HepG2 (cell line): ENCODE results near the gene AKR1C3. TPM values are rescaled to one million over a fixed set of nuclear protein-coding genes. Genes with fewer than 3 reads are reported as not detected.

Experiments used
- ATAC-seq: fragments of 200-7000 bp; cut with Tn5 transposase; 3 replicates; pipeline ENCODE4 v1.9.1; 2020; ENCODE audit warnings: mild to moderate bottlenecking, moderate library complexity
- BruUV-seq: library from RNA; stranded (reverse); fragments of 400-500 nt; replicated peaks from 2 replicates; lab custom pipeline; 2021; lab: Mats Ljungman, UMichigan
- CTCF ChIA-PET: fragments of 300-600 bp; formaldehyde crosslinking; extraction: SDS; loops from one replicate; lab custom pipeline; 2021; ENCODE audit warnings: low total read pairs, inconsistent platforms, low intra/inter-chr PET ratio; lab: Yijun Ruan, JAX
- POLR2A ChIA-PET: fragments of 350-600 bp; sonication (Branson Sonifier 250); formaldehyde crosslinking; loops from one replicate; lab custom pipeline; 2020; ENCODE audit warnings: antibody characterized with exemption, inconsistent platforms; lab: Yijun Ruan, JAX
- DNase-seq: peaks from one replicate; pipeline ENCODE4 v3.0.0-alpha.2; 2015; ENCODE audit warnings: low spot score
- FAIRE-seq: peaks from 3 replicates; lab custom pipeline; 2011; peaks lifted over from hg19 to GRCh38; lab: Jason Lieb, UNC
- H2AFZ ChIP-seq: one replicate; pipeline ENCODE4 v1.6.1; 2011; ENCODE audit warnings: low read length, inconsistent platforms
- H3K27ac ChIP-seq: fragments of 300-600 bp; 3 replicates; pipeline ENCODE4 v1.8.0; 2011; ENCODE audit warnings: mixed run types, mild to moderate bottlenecking, mixed read lengths, low read length, inconsistent platforms; ENCODE audit not compliant: insufficient read depth; ENCODE audit errors: extremely low read length
- H3K27me3 ChIP-seq, 2 experiments: fragments of 200-600 bp in 1 of 2; 2 replicates in 1 of 2; 3 replicates in 1 of 2; pipeline versions ENCODE4 v1.6.0 to v1.8.0; 2011; ENCODE audit warnings: low read length in 2 of 2, mild to moderate bottlenecking in 2 of 2, moderate library complexity in 2 of 2, inconsistent platforms in 1 of 2; ENCODE audit not compliant: insufficient read depth in 2 of 2, control insufficient read depth in 1 of 2
- H3K36me3 ChIP-seq, 2 experiments: fragments of 200-600 bp in 1 of 2; replicated peaks in 1 of 2; 2 replicates in 1 of 2; 3 replicates in 1 of 2; pipeline versions ENCODE4 v1.5.1 to v1.8.0; 2011; ENCODE audit warnings: low read length in 2 of 2, inconsistent platforms in 1 of 2; ENCODE audit not compliant: insufficient read depth in 2 of 2, control insufficient read depth in 1 of 2
- H3K4me1 ChIP-seq: 2 replicates; pipeline ENCODE4 v1.5.1; 2012; ENCODE audit warnings: low read length, inconsistent platforms; ENCODE audit not compliant: insufficient read depth
- H3K4me2 ChIP-seq: 2 replicates; pipeline ENCODE4 v1.6.0; 2011; ENCODE audit warnings: low read depth, low read length, inconsistent platforms
- H3K4me3 ChIP-seq, 3 experiments: fragments of 200-600 bp in 1 of 3; sonication (generic), shearing (Covaris generic) in 1 of 3; replicated peaks in 1 of 3; 2 replicates each; pipeline ENCODE4 v1.5.1; 2011 to 2016; ENCODE audit warnings: low read length in 3 of 3, inconsistent platforms in 2 of 3, low read depth in 2 of 3, mild to moderate bottlenecking in 2 of 3, control low read depth in 1 of 3, mixed read lengths in 1 of 3; ENCODE audit not compliant: insufficient read depth in 1 of 3
- H3K79me2 ChIP-seq: one replicate; pipeline ENCODE4 v1.6.1; 2011; ENCODE audit warnings: low read length, inconsistent platforms; ENCODE audit not compliant: insufficient read depth
- H3K9ac ChIP-seq: 2 replicates; pipeline ENCODE4 v1.6.0; 2011; ENCODE audit warnings: mild to moderate bottlenecking, low read depth, low read length, inconsistent platforms; ENCODE audit not compliant: insufficient read depth
- H3K9me3 ChIP-seq: 2 replicates; pipeline ENCODE4 v1.5.1; 2012; ENCODE audit warnings: mild to moderate bottlenecking, low read length
- H4K20me1 ChIP-seq: 2 replicates; pipeline ENCODE4 v1.6.0; 2011; ENCODE audit warnings: inconsistent platforms, mild to moderate bottlenecking, low read length, moderate library complexity; ENCODE audit not compliant: insufficient read depth
- ARNT2 ChIP-seq: sonication (generic); formaldehyde crosslinking; IDR thresholded peaks from 2 replicates; pipeline ENCODE4 v1.8.0; 2022; ENCODE audit warnings: mild to moderate bottlenecking, low read depth, missing genetic modification reagents, moderate library complexity
- ETV5 ChIP-seq: IDR thresholded peaks from 2 replicates; pipeline ENCODE4 v1.6.1; 2018; ENCODE audit warnings: missing biosample characterization, missing genetic modification reagents, inconsistent platforms, borderline replicate concordance
- MBD4 ChIP-seq: IDR thresholded peaks from 2 replicates; pipeline ENCODE4 v1.6.1; 2012; ENCODE audit warnings: low read length, inconsistent platforms, borderline replicate concordance
- RAD51 ChIP-seq: fragments of 450-650 bp; IDR thresholded peaks from 2 replicates; pipeline ENCODE4 v1.6.1; 2016; ENCODE audit warnings: borderline replicate concordance
- SRSF4 ChIP-seq: fragments of 200-400 bp; formaldehyde crosslinking; IDR thresholded peaks from one replicate; pipeline ENCODE4 v1.6.1; 2018; ENCODE audit warnings: mild to moderate bottlenecking, low read depth, low read length, moderate library complexity; ENCODE audit not compliant: poor library complexity, severe bottlenecking
- ZMYM4 ChIP-seq: sonication (generic); formaldehyde crosslinking; IDR thresholded peaks from 2 replicates; pipeline ENCODE4 v1.8.1; 2023; ENCODE audit warnings: mild to moderate bottlenecking, missing genetic modification reagents
- ZNF570 ChIP-seq: sonication (generic); formaldehyde crosslinking; IDR thresholded peaks from 2 replicates; pipeline ENCODE4 v1.4.0; 2020; ENCODE audit warnings: mild to moderate bottlenecking, missing genetic modification reagents, borderline replicate concordance
- WGBS: methylation state at CpG from one replicate; pipeline ENCODE4 v1.1.6; 2017; ENCODE audit warnings: low lambda C conversion rate; 5-methylcytosine and 5-hydroxymethylcytosine counted together
- in situ Hi-C: cut with HindIII; loops from 2 replicates; pipeline ENCODE4 v1.10.0; 2017; ENCODE audit warnings: low pct_unique_long_range_greater_than_20kb; ENCODE audit not compliant: extremely low pct_ligation_motif_present
- intact Hi-C: fragments of 100-400 bp; cut with micrococcal nuclease; formaldehyde crosslinking; loops from one replicate; pipeline ENCODE4 v1.10.0; 2022; ENCODE audit not compliant: unreplicated experiment
- polyA plus RNA-seq, 8 experiments: library from polyadenylated mRNA; depleted of rRNA in 3 of 8; stranded (reverse) in 7 of 8; unstranded in 1 of 8; fragments of >200 nt; fragmentation: Illumina TruSeq in 4 of 8; extraction: Trizol in 4 of 8; gene quantifications; 2 replicates each; pipeline versions ENCODE4 v1.2.1 to v1.2.3, GENCODE V29; 2011 to 2016; ENCODE audit warnings: low read depth in 4 of 8, missing spikeins in 1 of 8, mixed read lengths in 1 of 8; ENCODE audit not compliant: insufficient read depth in 1 of 8
- total RNA-seq, 5 experiments: library from RNA; depleted of rRNA; stranded (reverse); fragments of >200 nt; fragmentation: Illumina TruSeq; extraction: Trizol; gene quantifications; 2 replicates each; pipeline ENCODE4 v1.2.3, GENCODE V29; 2016; ENCODE audit warnings: low read depth in 1 of 5
- TF ChIP-seq, protein P1 (sequence below): sonication (generic); formaldehyde crosslinking; IDR thresholded peaks from 2 replicates; pipeline ENCODE4 v1.5.1; 2020; ENCODE audit warnings: missing genetic modification reagents, mild to moderate bottlenecking, borderline replicate concordance
- TF ChIP-seq, protein P2 (sequence below): sonication (generic); formaldehyde crosslinking; conservative IDR thresholded peaks from 2 replicates; pipeline ENCODE4 v1.8.0; 2022; ENCODE audit warnings: mild to moderate bottlenecking, moderate library complexity, missing genetic modification reagents

AKR1C3 gene
- total and polyA plus RNA-seq, 2 of the 13 experiments (the other 11 are each of a cell fraction or from before 2014, with no cell fraction given) = 368 to 532 TPM

DNA sequence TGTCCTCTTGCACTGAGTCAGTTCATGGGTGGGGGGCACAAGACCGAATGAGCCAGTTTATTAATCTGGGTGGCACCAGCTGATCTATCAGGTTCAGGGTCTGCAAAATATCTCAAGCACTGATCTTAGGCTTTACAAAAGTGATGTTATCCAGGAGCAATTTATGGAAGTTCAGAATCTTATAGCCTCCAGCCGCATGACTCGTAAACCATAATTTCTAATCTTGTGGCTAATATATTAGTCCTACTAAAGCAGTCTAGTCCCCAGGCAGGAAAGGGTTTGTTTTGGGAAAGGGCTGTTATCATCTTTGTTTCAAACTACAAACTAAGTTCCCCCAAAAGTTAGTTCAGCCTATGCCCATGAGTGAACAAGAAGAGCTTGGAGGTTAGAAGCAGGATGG is 56.9 kb downstream of the AKR1C3 start:
- FAIRE-seq = no peak
- TF ChIP-seq ZNF570 (CRISPR knock-in tag) (no peak), ZMYM4 (0 out of 2 replicates have a peak, but pooled peaks have one; percentile 3)

DNA sequence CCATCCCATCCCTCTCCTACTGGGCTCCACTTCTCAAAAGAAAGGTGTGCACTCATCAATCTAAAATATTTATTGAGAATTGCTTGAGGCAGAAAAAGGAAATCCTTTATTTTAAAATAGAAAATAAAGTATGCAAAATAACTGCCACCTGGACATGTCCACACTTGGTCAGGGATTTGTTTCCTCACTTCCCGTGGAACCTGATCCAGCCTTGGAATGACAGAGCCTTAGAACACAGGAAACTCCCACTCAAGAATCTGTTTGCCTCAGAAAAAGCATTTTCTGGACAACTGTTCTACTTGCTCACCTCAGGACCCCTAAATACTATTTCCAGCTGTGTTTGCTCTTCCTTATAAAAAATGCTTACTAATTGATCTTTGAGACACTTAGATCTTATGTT is 61.7 kb downstream of the AKR1C3 start:
- no TSS peak for BruUV-seq
- CTCF ChIA-PET = no interaction called here
- H3K4me1 ChIP-seq = peaks cover 8% of the 10 kb centered on the region
- H3K9me3 ChIP-seq = peaks cover 31% of the 10 kb centered on the region
- in situ Hi-C loops = no loop called here
- H4K20me1 ChIP-seq = no peaks in the 10 kb centered on the region
- FAIRE-seq (no peak), DNase-seq (no peak), ATAC-seq (no peak)
- intact Hi-C loops = no loop called here
- POLR2A ChIA-PET = no interaction called here
- H2AFZ ChIP-seq = no peak overlapping the region
- no peak overlapping the region for H3K27ac ChIP-seq
- no peak overlapping the region for H3K4me3 ChIP-seq
- no peaks in the 10 kb centered on the region for H3K79me2 ChIP-seq
- WGBS = 95% methylated on average over 1 of the region's 1 CpG
- no peak overlapping the region for H3K9ac ChIP-seq
- no peak overlapping the region for H3K4me2 ChIP-seq
- H3K27me3 ChIP-seq = no peaks in the 10 kb centered on the region
- no peaks in the 10 kb centered on the region; a peak in 1 of 5 replicates for H3K36me3 ChIP-seq
- TF ChIP-seq, protein P1, sequence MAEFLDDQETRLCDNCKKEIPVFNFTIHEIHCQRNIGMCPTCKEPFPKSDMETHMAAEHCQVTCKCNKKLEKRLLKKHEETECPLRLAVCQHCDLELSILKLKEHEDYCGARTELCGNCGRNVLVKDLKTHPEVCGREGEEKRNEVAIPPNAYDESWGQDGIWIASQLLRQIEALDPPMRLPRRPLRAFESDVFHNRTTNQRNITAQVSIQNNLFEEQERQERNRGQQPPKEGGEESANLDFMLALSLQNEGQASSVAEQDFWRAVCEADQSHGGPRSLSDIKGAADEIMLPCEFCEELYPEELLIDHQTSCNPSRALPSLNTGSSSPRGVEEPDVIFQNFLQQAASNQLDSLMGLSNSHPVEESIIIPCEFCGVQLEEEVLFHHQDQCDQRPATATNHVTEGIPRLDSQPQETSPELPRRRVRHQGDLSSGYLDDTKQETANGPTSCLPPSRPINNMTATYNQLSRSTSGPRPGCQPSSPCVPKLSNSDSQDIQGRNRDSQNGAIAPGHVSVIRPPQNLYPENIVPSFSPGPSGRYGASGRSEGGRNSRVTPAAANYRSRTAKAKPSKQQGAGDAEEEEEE (CRISPR knock-in tag) = no peak
- no peak for TF ChIP-seq MBD4
- TF ChIP-seq, protein P2, sequence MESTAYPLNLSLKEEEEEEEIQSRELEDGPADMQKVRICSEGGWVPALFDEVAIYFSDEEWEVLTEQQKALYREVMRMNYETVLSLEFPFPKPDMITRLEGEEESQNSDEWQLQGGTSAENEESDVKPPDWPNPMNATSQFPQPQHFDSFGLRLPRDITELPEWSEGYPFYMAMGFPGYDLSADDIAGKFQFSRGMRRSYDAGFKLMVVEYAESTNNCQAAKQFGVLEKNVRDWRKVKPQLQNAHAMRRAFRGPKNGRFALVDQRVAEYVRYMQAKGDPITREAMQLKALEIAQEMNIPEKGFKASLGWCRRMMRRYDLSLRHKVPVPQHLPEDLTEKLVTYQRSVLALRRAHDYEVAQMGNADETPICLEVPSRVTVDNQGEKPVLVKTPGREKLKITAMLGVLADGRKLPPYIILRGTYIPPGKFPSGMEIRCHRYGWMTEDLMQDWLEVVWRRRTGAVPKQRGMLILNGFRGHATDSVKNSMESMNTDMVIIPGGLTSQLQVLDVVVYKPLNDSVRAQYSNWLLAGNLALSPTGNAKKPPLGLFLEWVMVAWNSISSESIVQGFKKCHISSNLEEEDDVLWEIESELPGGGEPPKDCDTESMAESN (CRISPR knock-in tag) = no peak
- TF ChIP-seq SRSF4 = no peak
- no peak for TF ChIP-seq ETV5 (CRISPR knock-in tag)
- TF ChIP-seq RAD51 = no peak
- TF ChIP-seq ARNT2 (CRISPR knock-in tag) = no peak

More for the DNA sequence above, 56.9 kb downstream of the AKR1C3 start:
- ATAC-seq (no peak), DNase-seq (no peak)
- Histone ChIP-seq H3K27ac (peak overlapping the region; percentile 100), H3K4me2 (no peak overlapping the region), H3K27me3 (no peaks in the 10 kb centered on the region), H3K4me1 (peaks cover 50% of the 10 kb centered on the region), H3K4me3 (no peak overlapping the region), H3K9me3 (peaks cover 30% of the 10 kb centered on the region), H4K20me1 (no peaks in the 10 kb centered on the region), H3K9ac (no peak overlapping the region), H2AFZ (no peak overlapping the region), H3K36me3 (no peaks in the 10 kb centered on the region; a peak in 1 of 5 replicates), H3K79me2 (no peaks in the 10 kb centered on the region)
- CTCF ChIA-PET = no interaction called here
- no TSS peak for BruUV-seq
- intact Hi-C loops = no loop called here
- POLR2A ChIA-PET = no interaction called here
- in situ Hi-C loops = no loop called here
- WGBS = 100% methylated on average over 3 of the region's 3 CpGs
